Measurements from ENCODE around the gene TAF10.

DNA sequence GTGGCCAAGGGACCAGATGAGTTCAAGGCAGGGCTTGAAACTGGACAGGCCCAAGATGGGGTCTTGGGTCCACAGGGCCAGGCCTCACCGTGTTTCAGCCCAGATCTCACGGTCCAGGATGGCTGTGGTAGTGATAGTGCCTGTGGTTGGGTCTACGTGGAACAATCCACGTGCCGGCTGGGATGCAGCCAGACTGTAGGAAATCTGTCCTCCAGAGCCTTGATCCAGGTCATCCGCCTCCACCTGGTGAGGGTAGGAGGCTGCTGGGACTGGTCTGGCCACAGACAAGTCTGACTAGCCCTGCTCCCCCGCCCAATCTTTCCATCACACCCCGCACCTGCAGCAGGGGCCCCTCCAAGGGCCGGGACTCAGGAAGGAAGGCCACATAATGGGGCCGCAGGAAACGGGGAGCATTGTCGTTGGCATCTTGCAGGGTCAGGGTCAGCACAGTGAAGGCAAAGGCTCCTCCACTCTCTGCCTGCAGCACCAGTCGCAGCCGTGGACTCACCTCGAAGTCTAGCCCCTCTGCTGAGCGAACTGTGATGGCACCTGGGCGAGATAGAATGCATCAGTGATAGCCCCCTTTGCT is 13.9 kb upstream of the TAF10 start:
- TF ChIP-seq, protein P1, sequence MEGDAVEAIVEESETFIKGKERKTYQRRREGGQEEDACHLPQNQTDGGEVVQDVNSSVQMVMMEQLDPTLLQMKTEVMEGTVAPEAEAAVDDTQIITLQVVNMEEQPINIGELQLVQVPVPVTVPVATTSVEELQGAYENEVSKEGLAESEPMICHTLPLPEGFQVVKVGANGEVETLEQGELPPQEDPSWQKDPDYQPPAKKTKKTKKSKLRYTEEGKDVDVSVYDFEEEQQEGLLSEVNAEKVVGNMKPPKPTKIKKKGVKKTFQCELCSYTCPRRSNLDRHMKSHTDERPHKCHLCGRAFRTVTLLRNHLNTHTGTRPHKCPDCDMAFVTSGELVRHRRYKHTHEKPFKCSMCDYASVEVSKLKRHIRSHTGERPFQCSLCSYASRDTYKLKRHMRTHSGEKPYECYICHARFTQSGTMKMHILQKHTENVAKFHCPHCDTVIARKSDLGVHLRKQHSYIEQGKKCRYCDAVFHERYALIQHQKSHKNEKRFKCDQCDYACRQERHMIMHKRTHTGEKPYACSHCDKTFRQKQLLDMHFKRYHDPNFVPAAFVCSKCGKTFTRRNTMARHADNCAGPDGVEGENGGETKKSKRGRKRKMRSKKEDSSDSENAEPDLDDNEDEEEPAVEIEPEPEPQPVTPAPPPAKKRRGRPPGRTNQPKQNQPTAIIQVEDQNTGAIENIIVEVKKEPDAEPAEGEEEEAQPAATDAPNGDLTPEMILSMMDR (IDR thresholded peaks at IDR 0.05; ENCODE audit: low read length) = no peak
- no peak for TF ChIP-seq EZH2 (IDR thresholded peaks at IDR 0.05; ENCODE audit: borderline replicate concordance, low read length)
